ENCODE measurements around the gene ATF6B. TPM values are rescaled to one million over a fixed set of nuclear protein-coding genes. Genes with fewer than 3 reads are reported as not detected.

Gene ATF6B
- total and polyA plus RNA-seq, 2 of the 8 experiments (the other 6 are each of a cell fraction or from before 2014, with no cell fraction given), result 38.1 to 42.2 TPM

GRCh38 chr6:32140420-32141046, 12.5 kb upstream of the ATF6B start:
- H3K4me1 ChIP-seq (replicated peaks in 1 of 4; ENCODE audit: control insufficient read depth in 3 of 4, insufficient read depth in 4 of 4, low read length in 3 of 4), result no peaks in the 10 kb centered on the region
- ChIA-PET CTCF (ENCODE audit: partially characterized antibody) (interaction anchor here (1.2 to 2.5 kb wide), 3 partner anchors 12 to 52 kb away, joined by 3 to 6 read pairs (median 3); no protein-coding TSS in a partner anchor), POLR2A (ENCODE audit: partially characterized antibody) (interaction anchor here (1.0 kb wide), 1 partner anchor 12 kb away, joined by 3 read pairs; the partner anchor contains the start of gene ATF6B)

More at GRCh38 chr6:32140420-32141046, 12.5 kb upstream of the ATF6B start:
- Histone ChIP-seq H2BK20ac (ENCODE audit: low read length) (no peak overlapping the region), H3K4ac (replicated peaks; ENCODE audit: insufficient read length, low read depth, low read length) (no peak overlapping the region), H2AK5ac (ENCODE audit: low read depth, low read length) (no peak overlapping the region), H2BK5ac (ENCODE audit: low read depth, low read length) (no peak overlapping the region), H3K9ac (replicated peaks in 1 of 4; ENCODE audit: extremely low read depth in 1 of 4, low read depth in 3 of 4, low read length in 3 of 4) (no peak overlapping the region), H4K8ac (ENCODE audit: extremely low read depth, insufficient read depth, low read length) (no peak overlapping the region), H3K4me3 (ENCODE audit: extremely low read depth in 1 of 4, insufficient read depth in 2 of 4, low read depth in 3 of 4, low read length in 4 of 4) (no peak overlapping the region), H3K4me2 (ENCODE audit: insufficient read depth in 1 of 2, low read depth in 2 of 2, low read length in 2 of 2) (no peak overlapping the region), H2BK120ac (replicated peaks; ENCODE audit: low read depth, low read length) (no peak overlapping the region), H2BK15ac (ENCODE audit: low read length) (no peak overlapping the region), H4K5ac (ENCODE audit: insufficient read length, low read depth, low read length) (no peak overlapping the region), H3K9me3 (ENCODE audit: insufficient read depth in 2 of 2, low read depth in 1 of 2, low read length in 1 of 2) (no peaks in the 10 kb centered on the region), H3K27ac (ENCODE audit: low read depth, low read length) (no peak overlapping the region), H3K36me3 (ENCODE audit: control insufficient read depth in 2 of 4, insufficient read depth in 4 of 4, low read length in 3 of 4) (no peaks in the 10 kb centered on the region), H3K27me3 (replicated peaks in 1 of 4; ENCODE audit: control insufficient read depth in 3 of 4, extremely low read depth in 1 of 4, insufficient read depth in 3 of 4, low read length in 3 of 4) (no peaks in the 10 kb centered on the region), H3K56ac (replicated peaks; ENCODE audit: insufficient read length, low read depth, low read length) (no peak overlapping the region), H3K79me1 (ENCODE audit: low read depth, low read length) (no peaks in the 10 kb centered on the region), H3K14ac (ENCODE audit: insufficient read length) (no peak overlapping the region), H4K91ac (replicated peaks; ENCODE audit: insufficient read length, low read length) (no peak overlapping the region), H3K79me2 (ENCODE audit: control insufficient read depth in 1 of 2, insufficient read depth in 2 of 2, low read length in 2 of 2) (no peaks in the 10 kb centered on the region), H4K20me1 (replicated peaks in 1 of 2; ENCODE audit: control insufficient read depth in 1 of 2, insufficient read depth in 2 of 2, low read length in 2 of 2) (no peaks in the 10 kb centered on the region), H3K23ac (ENCODE audit: insufficient read length) (no peak overlapping the region), H2BK12ac (ENCODE audit: low read depth, low read length) (no peak overlapping the region), H3K18ac (ENCODE audit: extremely low read depth, low read length) (no peak overlapping the region), H2AFZ (ENCODE audit: low read length) (no peak overlapping the region), H3K23me2 (ENCODE audit: low read depth, low read length) (no peaks in the 10 kb centered on the region)
- TF ChIP-seq CHD1 (IDR thresholded peaks at IDR 0.05; ENCODE audit: low read depth, low read length) (no peak), POLR2AphosphoS5 (IDR thresholded peaks at IDR 0.05; ENCODE audit: low read depth, low read length) (no peak), BCL11A (IDR thresholded peaks at IDR 0.05; ENCODE audit: low read depth in 2 of 2, low read length in 2 of 2) (no peak), JUN (IDR thresholded peaks at IDR 0.05; ENCODE audit: low read depth, low read length) (no peak), MAX (IDR thresholded peaks at IDR 0.05) (no peak)
- 94% methylated on average over 5 of the region's 5 CpGs; no CpG with 5 or more reads in 1 of the 2 experiments for WGBS, 2 experiments (ENCODE audit: extremely low coverage in 1 of 2, insufficient coverage in 1 of 2, insufficient read length in 1 of 2, insufficient replicate concordance in 2 of 2, low coverage in 1 of 2, low lambda C conversion rate in 2 of 2, missing lambda C conversion rate in 1 of 2)
- DNase-seq (ENCODE audit: low read depth in 1 of 2, low spot score in 2 of 2) (no peak), FAIRE-seq (no peak)

All from H1 (cell line).